ENCODE measurements around the gene XKR3. TPM values are rescaled to one million over a fixed set of nuclear protein-coding genes. Genes with fewer than 3 reads are reported as not detected.
"Not testable (repeated sequence)": the region's sequence is repeated elsewhere in the genome, so short reads cannot be mapped to it uniquely, and the experiment has no call there.

Gene XKR3
- total RNA-seq, 1 experiment from 2014 or later = 0.17 TPM

- POLR2A ChIA-PET (ENCODE audit: low non-redundant PET) = no interaction called here
- no peak for TF ChIP-seq EZH2 (IDR thresholded peaks at IDR 0.05; ENCODE audit: borderline replicate concordance, low read depth, low read length, poor library complexity, severe bottlenecking)
- TF ChIP-seq, protein P1, sequence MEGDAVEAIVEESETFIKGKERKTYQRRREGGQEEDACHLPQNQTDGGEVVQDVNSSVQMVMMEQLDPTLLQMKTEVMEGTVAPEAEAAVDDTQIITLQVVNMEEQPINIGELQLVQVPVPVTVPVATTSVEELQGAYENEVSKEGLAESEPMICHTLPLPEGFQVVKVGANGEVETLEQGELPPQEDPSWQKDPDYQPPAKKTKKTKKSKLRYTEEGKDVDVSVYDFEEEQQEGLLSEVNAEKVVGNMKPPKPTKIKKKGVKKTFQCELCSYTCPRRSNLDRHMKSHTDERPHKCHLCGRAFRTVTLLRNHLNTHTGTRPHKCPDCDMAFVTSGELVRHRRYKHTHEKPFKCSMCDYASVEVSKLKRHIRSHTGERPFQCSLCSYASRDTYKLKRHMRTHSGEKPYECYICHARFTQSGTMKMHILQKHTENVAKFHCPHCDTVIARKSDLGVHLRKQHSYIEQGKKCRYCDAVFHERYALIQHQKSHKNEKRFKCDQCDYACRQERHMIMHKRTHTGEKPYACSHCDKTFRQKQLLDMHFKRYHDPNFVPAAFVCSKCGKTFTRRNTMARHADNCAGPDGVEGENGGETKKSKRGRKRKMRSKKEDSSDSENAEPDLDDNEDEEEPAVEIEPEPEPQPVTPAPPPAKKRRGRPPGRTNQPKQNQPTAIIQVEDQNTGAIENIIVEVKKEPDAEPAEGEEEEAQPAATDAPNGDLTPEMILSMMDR (conservative IDR thresholded peaks at IDR 0.05; ENCODE audit: low read depth, low read length) = no peak
- CTCF ChIA-PET = no interaction called here
- DNase-seq (ENCODE audit: low spot score) = no peak
- Histone ChIP-seq H3K27me3 (replicated peaks; ENCODE audit: insufficient read depth, low read depth, low read length, poor library complexity) (no peaks in the 10 kb centered on the region), H3K36me3 (ENCODE audit: insufficient read depth, low read length, poor library complexity, severe bottlenecking) (no peaks in the 10 kb centered on the region), H3K4me3 (ENCODE audit: low read depth, low read length, poor library complexity, severe bottlenecking) (no peak overlapping the region), H3K9me3 (ENCODE audit: low read depth, low read length, poor library complexity, severe bottlenecking) (peaks cover 32% of the 10 kb centered on the region), H3K27ac (ENCODE audit: low read depth, low read length, poor library complexity, severe bottlenecking) (no peak overlapping the region), H3K4me1 (ENCODE audit: insufficient read depth, low read length, poor library complexity, severe bottlenecking) (no peaks in the 10 kb centered on the region)
- intact Hi-C loops (cut with micrococcal nuclease; ENCODE audit: unreplicated experiment) = no loop called here
- no TSS peak for BruUV-seq (replicated peaks)
These were observed 47.8 kb downstream of the XKR3 start for GRCh38 chr22:16777284-16777924.

- no TSS peak for BruUV-seq (replicated peaks)
- ChIA-PET CTCF (no interaction called here), POLR2A (ENCODE audit: low non-redundant PET) (no interaction called here)
- Histone ChIP-seq H3K4me3 (ENCODE audit: low read depth, low read length, poor library complexity, severe bottlenecking) (no peak overlapping the region), H3K9me3 (ENCODE audit: low read depth, low read length, poor library complexity, severe bottlenecking) (peaks cover 32% of the 10 kb centered on the region), H3K36me3 (ENCODE audit: insufficient read depth, low read length, poor library complexity, severe bottlenecking) (no peaks in the 10 kb centered on the region), H3K27me3 (replicated peaks; ENCODE audit: insufficient read depth, low read depth, low read length, poor library complexity) (no peaks in the 10 kb centered on the region), H3K27ac (ENCODE audit: low read depth, low read length, poor library complexity, severe bottlenecking) (no peak overlapping the region), H3K4me1 (ENCODE audit: insufficient read depth, low read length, poor library complexity, severe bottlenecking) (no peaks in the 10 kb centered on the region)
- DNase-seq (ENCODE audit: low spot score) = no peak
- intact Hi-C loops (cut with micrococcal nuclease; ENCODE audit: unreplicated experiment) = no loop called here
- TF ChIP-seq EZH2 (IDR thresholded peaks at IDR 0.05; ENCODE audit: borderline replicate concordance, low read depth, low read length, poor library complexity, severe bottlenecking) = no peak
- TF ChIP-seq, protein P1 (conservative IDR thresholded peaks at IDR 0.05; ENCODE audit: low read depth, low read length) = no peak
These were observed 49.1 kb downstream of the XKR3 start for GRCh38 chr22:16776080-16776479.

- POLR2A ChIA-PET (ENCODE audit: low non-redundant PET) = no interaction called here
- H3K27me3 ChIP-seq (replicated peaks; ENCODE audit: insufficient read depth, low read depth, low read length, poor library complexity) = no peaks in the 10 kb centered on the region
- TF ChIP-seq, protein P1 (conservative IDR thresholded peaks at IDR 0.05; ENCODE audit: low read depth, low read length) = no peak
- no peak for TF ChIP-seq EZH2 (IDR thresholded peaks at IDR 0.05; ENCODE audit: borderline replicate concordance, low read depth, low read length, poor library complexity, severe bottlenecking)
- intact Hi-C loops (cut with micrococcal nuclease; ENCODE audit: unreplicated experiment) = loop anchor here (5.0 kb wide), 1 partner anchor 117 kb away; no protein-coding TSS in a partner anchor
- no peak for DNase-seq (ENCODE audit: low spot score)
- CTCF ChIA-PET = interaction anchor here (0.7 kb wide), 1 partner anchor 727 kb away, joined by 4 read pairs; no protein-coding TSS in a partner anchor
- H3K36me3 ChIP-seq (ENCODE audit: insufficient read depth, low read length, poor library complexity, severe bottlenecking) = no peaks in the 10 kb centered on the region
- no TSS peak for BruUV-seq (replicated peaks)
- H3K4me1 ChIP-seq (ENCODE audit: insufficient read depth, low read length, poor library complexity, severe bottlenecking) = no peaks in the 10 kb centered on the region
- H3K4me3 ChIP-seq (ENCODE audit: low read depth, low read length, poor library complexity, severe bottlenecking) = no peak overlapping the region
- peaks cover 31% of the 10 kb centered on the region for H3K9me3 ChIP-seq (ENCODE audit: low read depth, low read length, poor library complexity, severe bottlenecking)
- H3K27ac ChIP-seq (ENCODE audit: low read depth, low read length, poor library complexity, severe bottlenecking) = no peak overlapping the region
These were observed 50.2 kb downstream of the XKR3 start for GRCh38 chr22:16774911-16775500.

- intact Hi-C loops (cut with micrococcal nuclease; ENCODE audit: unreplicated experiment) = loop anchor here (5.0 kb wide), 1 partner anchor 121 kb away; no protein-coding TSS in a partner anchor
- POLR2A ChIA-PET (ENCODE audit: low non-redundant PET); H3K4me3 ChIP-seq (ENCODE audit: low read depth, low read length, poor library complexity, severe bottlenecking); H3K4me1 ChIP-seq (ENCODE audit: insufficient read depth, low read length, poor library complexity, severe bottlenecking); BruUV-seq (replicated peaks); DNase-seq (ENCODE audit: low spot score); H3K27me3 ChIP-seq (replicated peaks; ENCODE audit: insufficient read depth, low read depth, low read length, poor library complexity); H3K36me3 ChIP-seq (ENCODE audit: insufficient read depth, low read length, poor library complexity, severe bottlenecking); CTCF ChIA-PET; H3K27ac ChIP-seq (ENCODE audit: low read depth, low read length, poor library complexity, severe bottlenecking): not testable (repeated sequence)
- peaks cover 22% of the 10 kb centered on the region for H3K9me3 ChIP-seq (ENCODE audit: low read depth, low read length, poor library complexity, severe bottlenecking)
These were observed 53.6 kb downstream of the XKR3 start for GRCh38 chr22:16771569-16771968.

GRCh38 chr22:16767927-16768326 is 57.3 kb downstream of the XKR3 start:
- CTCF ChIA-PET; BruUV-seq (replicated peaks); H3K4me3 ChIP-seq (ENCODE audit: low read depth, low read length, poor library complexity, severe bottlenecking); H3K27me3 ChIP-seq (replicated peaks; ENCODE audit: insufficient read depth, low read depth, low read length, poor library complexity); DNase-seq (ENCODE audit: low spot score); POLR2A ChIA-PET (ENCODE audit: low non-redundant PET); H3K36me3 ChIP-seq (ENCODE audit: insufficient read depth, low read length, poor library complexity, severe bottlenecking); intact Hi-C loops (cut with micrococcal nuclease; ENCODE audit: unreplicated experiment); H3K27ac ChIP-seq (ENCODE audit: low read depth, low read length, poor library complexity, severe bottlenecking); H3K4me1 ChIP-seq (ENCODE audit: insufficient read depth, low read length, poor library complexity, severe bottlenecking); H3K9me3 ChIP-seq (ENCODE audit: low read depth, low read length, poor library complexity, severe bottlenecking): not testable (repeated sequence)
